GM18873 (cell line): ENCODE data around the gene ZNF662.

Experiments used
- ATAC-seq: cut with Tn5 transposase; IDR thresholded peaks from one replicate; pipeline ENCODE4 v1.9.1; 2021; ENCODE audit warnings: mild to moderate bottlenecking, moderate library complexity, moderate number of reproducible peaks; ENCODE audit not compliant: unreplicated experiment, low FRiP score

Gene ZNF662

GRCh38 chr3:42886294-42886822 is 19.6 kb upstream of the ZNF662 start:
- ATAC-seq = no peak

- no peak for ATAC-seq
Observed at GRCh38 chr3:42887084-42887483, 18.9 kb upstream of the ZNF662 start.

- no peak for ATAC-seq
Observed at GRCh38 chr3:42891042-42891441, 14.9 kb upstream of the ZNF662 start.

GRCh38 chr3:42892169-42892568 is 13.8 kb upstream of the ZNF662 start:
- ATAC-seq = no peak

- ATAC-seq = no peak
Observed at GRCh38 chr3:42892807-42893206, 13.1 kb upstream of the ZNF662 start.

DNA sequence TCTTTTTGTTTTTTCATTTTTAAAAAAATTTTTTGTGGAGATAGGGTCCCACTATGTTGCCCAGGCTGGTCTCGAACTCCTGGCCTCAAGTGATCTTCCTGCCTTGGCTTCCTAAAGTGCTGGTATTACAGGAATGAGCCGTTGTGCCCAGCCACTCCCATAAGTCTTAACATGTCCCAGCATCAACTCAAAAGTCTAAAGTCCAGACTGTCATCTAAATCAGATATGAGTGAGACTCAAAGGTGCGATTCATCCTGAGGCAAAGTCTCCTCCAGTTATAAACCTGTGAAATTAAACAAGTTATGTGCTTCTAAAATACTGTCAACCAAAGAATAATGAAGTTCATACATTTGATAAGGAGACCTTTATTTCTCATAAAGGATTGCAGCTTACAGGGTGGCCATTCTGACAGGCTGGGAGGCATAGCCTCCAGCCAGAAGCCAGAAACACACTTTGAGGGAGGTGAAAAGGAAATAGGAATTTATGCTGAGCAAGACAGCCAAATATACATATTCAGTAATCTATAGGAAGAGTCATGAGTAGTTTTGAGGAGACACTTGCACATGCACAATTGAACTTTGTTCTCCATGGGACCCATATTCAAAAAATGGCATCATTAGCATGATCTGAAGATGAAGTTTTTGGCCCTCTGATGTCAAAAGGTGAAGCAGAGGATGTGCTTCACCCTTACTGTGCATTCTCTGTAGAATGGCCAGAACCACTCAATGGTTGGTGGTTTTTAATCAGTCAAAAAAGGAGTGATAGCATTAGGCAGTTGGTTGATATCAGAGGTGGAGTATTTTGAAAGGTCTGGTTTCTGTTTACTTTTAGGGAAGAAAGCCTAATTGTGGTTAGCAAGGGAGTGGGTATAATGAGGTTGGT is 11.0 kb upstream of the ZNF662 start:
- ATAC-seq = no peak

GRCh38 chr3:42895580-42895868 is 10.4 kb upstream of the ZNF662 start:
- ATAC-seq = no peak

DNA sequence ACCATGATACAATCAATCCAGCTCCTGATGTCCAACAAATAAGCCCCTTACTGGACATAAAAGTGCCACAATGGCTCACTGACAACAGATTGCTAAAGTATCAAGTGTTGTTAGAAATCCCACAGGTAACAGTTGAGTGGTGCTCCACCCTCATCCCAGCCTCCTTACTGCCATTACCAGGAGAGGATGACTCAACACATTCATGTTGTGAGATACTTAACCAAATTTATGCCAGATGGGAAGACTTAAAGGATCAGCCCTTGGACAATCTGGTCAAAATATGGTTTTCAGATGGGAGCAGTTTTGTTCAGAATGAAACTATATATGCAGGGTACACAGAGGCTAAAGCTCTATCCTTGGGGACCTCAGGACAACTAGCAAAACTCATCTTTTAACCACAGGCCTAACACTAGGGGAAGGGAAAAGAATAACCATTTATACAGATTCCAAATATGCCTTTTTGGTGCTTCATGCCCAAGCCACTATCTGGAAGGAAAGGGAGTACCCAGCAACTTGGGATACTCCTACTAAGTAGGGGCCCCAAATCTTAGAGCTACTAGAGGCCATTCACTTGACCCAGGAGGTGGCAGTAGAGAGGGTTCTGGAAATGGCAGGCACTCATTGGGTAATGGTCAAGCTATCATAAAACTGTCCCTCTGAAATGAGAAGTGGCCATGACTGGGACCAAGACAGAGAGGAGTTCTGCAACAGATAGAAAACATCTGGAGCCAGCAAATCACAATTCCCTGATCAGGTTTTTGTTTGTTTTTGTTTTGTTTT is 6.9 kb upstream of the ZNF662 start:
- no peak for ATAC-seq

- ATAC-seq = no peak
Observed at GRCh38 chr3:42900226-42901072, 5.5 kb upstream of the ZNF662 start.

DNA sequence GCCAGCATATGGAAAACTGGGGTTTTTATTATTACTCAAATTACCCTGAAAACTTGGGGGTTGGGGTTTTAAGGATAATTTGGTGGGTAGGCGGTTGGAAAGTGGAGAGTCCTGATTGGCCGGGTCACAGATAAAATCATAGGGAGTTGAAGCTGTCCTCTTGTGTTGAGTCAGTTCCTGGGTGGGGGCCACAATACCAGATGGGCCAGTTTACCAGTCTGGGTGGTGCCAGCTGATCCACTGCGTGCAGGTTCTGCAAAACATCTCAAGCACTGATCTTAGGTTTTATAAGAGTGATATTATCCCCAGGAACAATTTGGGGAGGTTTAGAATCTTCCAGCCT is 4.9 kb upstream of the ZNF662 start:
- no peak for ATAC-seq

- no peak for ATAC-seq
Observed at GRCh38 chr3:42902257-42902656, 3.7 kb upstream of the ZNF662 start.

DNA sequence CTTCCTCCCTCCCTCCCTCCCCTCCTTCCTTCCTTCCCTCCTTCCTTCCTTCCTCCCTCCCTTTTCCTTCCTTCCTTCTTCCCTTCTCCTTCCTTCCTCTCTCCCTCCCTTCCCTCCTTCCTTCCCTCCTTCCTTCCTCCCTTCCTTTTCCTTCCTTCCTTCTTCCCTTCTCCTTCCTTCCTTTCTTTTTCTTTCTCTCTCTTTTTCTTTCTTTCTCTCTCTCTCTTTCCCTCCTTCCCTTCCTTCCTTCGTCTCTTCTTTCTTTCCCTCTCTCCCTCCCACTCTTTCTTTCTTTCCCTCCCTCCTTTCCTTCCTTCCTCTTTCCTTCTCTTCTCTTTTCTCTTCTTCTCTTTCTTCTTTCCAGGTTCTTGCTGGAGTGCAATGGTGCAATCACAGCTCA is 1.9 kb upstream of the ZNF662 start:
- no peak for ATAC-seq

DNA sequence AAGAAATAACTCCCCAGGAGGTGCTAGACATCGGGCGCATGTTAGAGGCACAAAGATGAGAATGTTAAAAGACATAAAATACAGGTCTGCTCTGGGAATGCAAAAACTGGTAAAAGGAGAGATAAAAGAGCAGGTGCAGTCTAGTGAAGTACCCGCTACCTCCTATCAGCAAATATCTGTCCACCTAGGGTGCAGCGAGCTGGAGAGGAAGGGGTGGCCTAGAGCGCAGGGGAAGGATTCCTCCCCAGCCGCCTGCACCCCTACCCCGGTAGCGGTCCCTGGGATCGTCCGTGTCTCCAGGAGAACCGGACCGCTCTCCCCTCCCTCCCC is 237 bp upstream of the ZNF662 start:
- ATAC-seq = no peak

DNA sequence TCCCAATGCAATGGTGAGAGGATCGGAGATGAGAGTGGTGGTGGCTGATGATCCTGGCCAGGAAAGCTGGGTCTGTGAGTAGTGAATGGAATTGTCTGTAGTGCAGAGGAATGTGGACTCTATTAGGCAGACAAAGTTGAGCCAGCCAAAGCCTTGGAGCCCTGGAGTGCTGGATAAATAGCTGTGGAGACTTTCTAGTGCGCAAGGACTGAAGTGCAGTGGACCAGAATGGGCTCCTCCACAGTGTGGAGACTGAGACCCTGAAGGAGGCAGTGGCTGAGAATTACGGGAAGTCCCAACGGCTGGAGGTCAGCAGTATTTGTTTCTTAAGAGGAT is 874 bp downstream of the ZNF662 start:
- no peak for ATAC-seq

- no peak for ATAC-seq
Observed at GRCh38 chr3:42908675-42909074, 2.7 kb downstream of the ZNF662 start.

- ATAC-seq = no peak
Observed at GRCh38 chr3:42911551-42911950, 5.6 kb downstream of the ZNF662 start.

- ATAC-seq = no peak
Observed at GRCh38 chr3:42914771-42915515, 9.0 kb downstream of the ZNF662 start.

- ATAC-seq = no peak
Observed at GRCh38 chr3:42923606-42924005, 17.7 kb downstream of the ZNF662 start.

DNA sequence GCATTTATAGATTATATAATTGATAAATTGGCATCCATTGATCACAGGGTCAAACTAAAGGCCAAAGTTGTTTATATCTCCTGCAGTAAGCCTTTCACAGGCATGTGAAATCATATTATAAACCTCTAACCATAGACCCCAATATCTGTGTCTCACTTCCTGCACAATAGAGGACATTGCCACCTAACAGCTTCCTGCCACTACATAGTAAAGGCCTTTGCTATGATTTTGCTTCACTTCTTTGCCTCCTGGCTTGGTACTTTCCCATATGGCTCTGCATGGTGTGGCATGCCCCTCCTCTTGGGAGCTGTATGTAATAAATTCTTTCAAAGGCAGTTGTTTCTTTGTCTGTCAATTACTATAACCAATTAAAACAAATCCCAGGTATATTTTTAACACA is 20.4 kb downstream of the ZNF662 start:
- ATAC-seq = no peak

- ATAC-seq = no peak
Observed at GRCh38 chr3:42934111-42934510, 28.2 kb downstream of the ZNF662 start.

- no peak for ATAC-seq
Observed at GRCh38 chr3:42934910-42935309, 29.0 kb downstream of the ZNF662 start.
